A549 (cell line): Measurements from ENCODE around the gene SH3BP2. TPM values are rescaled to one million over a fixed set of nuclear protein-coding genes. Genes with fewer than 3 reads are reported as not detected.

Source experiments
- ATAC-seq, 2 experiments: fragments of 200-7000 bp in 1 of 2; fragments of >200 bp in 1 of 2; cut with Nextera tagmentation in 1 of 2; cut with Tn5 transposase in 1 of 2; 3 replicates each; pipeline versions ENCODE4 v1.8.0 to v1.9.1; 2018 to 2020; ENCODE audit warnings: mild to moderate bottlenecking in 1 of 2, moderate library complexity in 1 of 2
- CTCF ChIA-PET: fragments of 300-600 bp; sonication (Branson Sonifier 250); formaldehyde crosslinking; extraction: SDS; loops from one replicate; lab custom pipeline; 2021; ENCODE audit warnings: antibody characterized with exemption, inconsistent platforms; lab: Yijun Ruan, JAX
- POLR2A ChIA-PET: fragments of 350-600 bp; formaldehyde crosslinking; extraction: SDS; loops from one replicate; lab custom pipeline; 2021; ENCODE audit warnings: antibody characterized with exemption, inconsistent platforms; lab: Yijun Ruan, JAX
- DNase-seq, 2 experiments: peaks; one replicate each; pipeline versions ENCODE4 v3.0.0 to v3.0.0-alpha.2; 2011 to 2016; ENCODE audit warnings: low read depth in 1 of 2, low spot score in 1 of 2
- FAIRE-seq: peaks from 2 replicates; lab custom pipeline; 2011; peaks lifted over from hg19 to GRCh38; lab: Jason Lieb, UNC
- H3K27ac ChIP-seq, 2 experiments: fragments of >200 bp; sonication (Bioruptor Twin); formaldehyde crosslinking; 3 replicates each; pipeline ENCODE4 v1.5.1; 2016 to 2017
- H3K4me1 ChIP-seq: fragments of >200 bp; sonication (Bioruptor Twin); formaldehyde crosslinking; 3 replicates; pipeline ENCODE4 v1.6.1; 2016
- H3K4me2 ChIP-seq: fragments of >200 bp; sonication (Bioruptor Twin); formaldehyde crosslinking; 3 replicates; pipeline ENCODE4 v1.6.1; 2016
- H3K4me3 ChIP-seq: fragments of >200 bp; sonication (Bioruptor Twin); formaldehyde crosslinking; 3 replicates; pipeline ENCODE4 v1.5.1; 2016
- H3K9me3 ChIP-seq: fragments of >200 bp; sonication (Bioruptor Twin); formaldehyde crosslinking; 3 replicates; pipeline ENCODE4 v1.6.1; 2016
- CBX8 ChIP-seq: fragments of 200-600 bp; sonication (generic); IDR thresholded peaks from 2 replicates; pipeline ENCODE4 v1.6.1; 2016
- CEBPB ChIP-seq, 2 experiments: fragments of >200 bp in 1 of 2; sonication (Bioruptor Twin) in 1 of 2; formaldehyde crosslinking in 1 of 2; IDR thresholded peaks; 2 replicates each; pipeline ENCODE4 v1.6.1; 2012 to 2016
- EHMT2 ChIP-seq: fragments of 200-600 bp; sonication (generic); IDR thresholded peaks from 2 replicates; pipeline ENCODE4 v1.6.1; 2016; ENCODE audit warnings: antibody characterized with exemption, low read depth, mild to moderate bottlenecking, moderate library complexity
- EP300 ChIP-seq, 2 experiments: fragments of >200 bp; sonication (Bioruptor Twin); formaldehyde crosslinking; IDR thresholded peaks; 2 replicates in 1 of 2; 3 replicates in 1 of 2; pipeline ENCODE4 v1.6.1; 2016 to 2017
- FOXS1 ChIP-seq: fragments of 250-450 bp; sonication (Bioruptor Pico); IDR thresholded peaks from 2 replicates; pipeline ENCODE4 v1.5.0; 2020; ENCODE audit warnings: mild to moderate bottlenecking, moderate library complexity
- GATA3 ChIP-seq: IDR thresholded peaks from 2 replicates; pipeline ENCODE4 v1.6.1; 2012; ENCODE audit warnings: borderline replicate concordance
- JUNB ChIP-seq: fragments of >200 bp; sonication (Bioruptor Twin); formaldehyde crosslinking; IDR thresholded peaks from 2 replicates; pipeline ENCODE4 v1.6.1; 2016
- MAZ ChIP-seq: fragments of 150-350 bp; IDR thresholded peaks from 2 replicates; pipeline ENCODE4 v1.6.1; 2014; ENCODE audit warnings: antibody characterized with exemption, low read depth, low read length, borderline replicate concordance
- MYC ChIP-seq: IDR thresholded peaks from 2 replicates; pipeline ENCODE4 v1.6.1; 2012; ENCODE audit warnings: mild to moderate bottlenecking, inconsistent platforms, low read length, improper control_type of control experiment, borderline replicate concordance
- NR3C1 ChIP-seq: fragments of >200 bp; sonication (Bioruptor Twin); formaldehyde crosslinking; IDR thresholded peaks from 3 replicates; pipeline ENCODE4 v1.6.1; 2017
- PHF8 ChIP-seq: fragments of 200-600 bp; sonication (generic); IDR thresholded peaks from 2 replicates; pipeline ENCODE4 v1.6.1; 2016; ENCODE audit warnings: low read depth, mild to moderate bottlenecking, antibody characterized with exemption, moderate library complexity, borderline replicate concordance
- RARB ChIP-seq: fragments of 250-450 bp; sonication (Bioruptor Pico); IDR thresholded peaks from 2 replicates; pipeline ENCODE4 v1.8.0; 2021; ENCODE audit warnings: mild to moderate bottlenecking, moderate library complexity
- RFX5 ChIP-seq: fragments of 450-650 bp; IDR thresholded peaks from 2 replicates; pipeline ENCODE4 v1.7.1; 2014; ENCODE audit warnings: antibody characterized with exemption, mild to moderate bottlenecking, moderate library complexity
- RNF2 ChIP-seq: fragments of 200-600 bp; sonication (generic); IDR thresholded peaks from 2 replicates; pipeline ENCODE4 v1.6.1; 2016; ENCODE audit warnings: low read depth, mild to moderate bottlenecking, antibody characterized with exemption, moderate library complexity, borderline replicate concordance
- SREBF2 ChIP-seq: fragments of 450-650 bp; IDR thresholded peaks from 2 replicates; pipeline ENCODE4 v1.6.1; 2014; ENCODE audit warnings: mild to moderate bottlenecking, moderate library complexity
- TP53 ChIP-seq: fragments of 250-450 bp; sonication (Bioruptor Pico); IDR thresholded peaks from 2 replicates; pipeline ENCODE4 v1.5.0; 2021; ENCODE audit warnings: mild to moderate bottlenecking, moderate library complexity
- WGBS: methylation state at CpG from one replicate; pipeline ENCODE4 v1.1.6; 2017; ENCODE audit errors: missing lambda C conversion rate; 5-methylcytosine and 5-hydroxymethylcytosine counted together
- polyA plus RNA-seq, 4 experiments: library from polyadenylated mRNA; depleted of rRNA in 3 of 4; stranded (reverse); fragments of >200 nt; fragmentation: RNase III in 1 of 4; extraction: RNeasy Plus Mini Kit Qiagen cat#74134 plus additional on column Dnase treatment in 1 of 4; gene quantifications; 2 replicates in 3 of 4; 3 replicates in 1 of 4; pipeline ENCODE4 v1.2.3, GENCODE V29; 2011 to 2017
- TF ChIP-seq, protein P1 (sequence below): fragments of >200 bp; sonication (Bioruptor Twin); formaldehyde crosslinking; IDR thresholded peaks from 3 replicates; pipeline ENCODE4 v1.6.1; 2016
- TF ChIP-seq, protein P2 (sequence below): IDR thresholded peaks from 2 replicates; pipeline ENCODE4 v1.6.1; 2012
- TF ChIP-seq, protein P3 (sequence below): fragments of 250-450 bp; sonication (Bioruptor Pico); IDR thresholded peaks from 2 replicates; pipeline ENCODE4 v1.5.0; 2021; ENCODE audit warnings: mild to moderate bottlenecking, moderate library complexity, borderline replicate concordance

The SH3BP2 gene
- polyA plus RNA-seq, 2 of the 4 experiments (the other 2 are of a cell fraction), result 4.4 to 6.0 TPM

DNA sequence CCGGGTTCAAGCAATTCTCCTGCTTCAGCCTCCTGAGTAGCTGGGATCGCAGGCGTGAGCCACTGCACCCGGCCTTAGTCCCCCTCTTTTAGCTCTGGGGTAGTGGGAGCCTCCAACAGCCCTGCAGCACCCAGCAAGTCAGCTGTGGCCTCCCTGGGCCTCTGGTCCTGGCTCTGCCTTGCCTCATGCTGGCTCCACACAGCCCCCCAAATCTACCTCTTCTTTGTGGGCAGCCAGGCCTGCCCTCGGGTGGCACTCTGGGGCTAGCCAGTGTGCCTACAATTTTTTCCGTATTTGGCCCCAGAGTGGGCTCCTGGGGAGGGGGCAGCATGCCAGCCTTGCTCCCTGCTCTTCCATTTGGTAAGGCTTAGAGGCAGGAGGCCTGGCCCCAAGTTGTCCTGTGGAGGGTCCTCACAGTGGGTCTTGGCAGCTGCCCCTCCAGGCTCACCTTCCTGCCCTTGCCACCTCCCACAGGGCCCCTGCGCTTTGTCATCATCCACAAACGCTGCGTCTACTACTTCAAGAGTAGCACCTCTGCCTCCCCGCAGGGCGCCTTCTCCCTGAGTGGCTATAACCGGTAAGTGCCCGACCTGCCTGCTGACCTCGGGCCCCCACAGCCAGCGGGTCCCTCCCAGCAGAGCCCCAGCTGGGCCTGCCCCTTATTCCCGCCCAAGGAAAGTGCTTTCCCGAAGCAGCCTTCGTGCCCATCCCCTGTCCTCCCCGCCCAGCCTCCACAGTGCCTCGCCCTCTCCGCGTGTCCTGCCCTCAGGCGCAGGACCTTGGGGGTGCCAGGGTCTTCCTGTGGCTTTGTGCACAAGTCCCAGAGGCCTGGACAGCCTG is 29.8 kb downstream of the SH3BP2 start:
- no peaks in the 10 kb centered on the region for H3K9me3 ChIP-seq
- TF ChIP-seq CEBPB (IDR thresholded peaks at IDR 0.05) (no peak), NR3C1 (no peak), MAZ (no peak), EP300 (IDR thresholded peaks at IDR 0.05) (no peak), GATA3 (no peak), RARB (CRISPR knock-in tag) (no peak), CBX8 (no peak), RFX5 (no peak), RNF2 (no peak), MYC (no peak), FOXS1 (no peak), EHMT2 (no peak), TP53 (no peak), JUNB (no peak), PHF8 (no peak)
- TF ChIP-seq, protein P1, sequence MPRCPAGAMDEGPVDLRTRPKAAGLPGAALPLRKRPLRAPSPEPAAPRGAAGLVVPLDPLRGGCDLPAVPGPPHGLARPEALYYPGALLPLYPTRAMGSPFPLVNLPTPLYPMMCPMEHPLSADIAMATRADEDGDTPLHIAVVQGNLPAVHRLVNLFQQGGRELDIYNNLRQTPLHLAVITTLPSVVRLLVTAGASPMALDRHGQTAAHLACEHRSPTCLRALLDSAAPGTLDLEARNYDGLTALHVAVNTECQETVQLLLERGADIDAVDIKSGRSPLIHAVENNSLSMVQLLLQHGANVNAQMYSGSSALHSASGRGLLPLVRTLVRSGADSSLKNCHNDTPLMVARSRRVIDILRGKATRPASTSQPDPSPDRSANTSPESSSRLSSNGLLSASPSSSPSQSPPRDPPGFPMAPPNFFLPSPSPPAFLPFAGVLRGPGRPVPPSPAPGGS, result no peak
- TF ChIP-seq, protein P2, sequence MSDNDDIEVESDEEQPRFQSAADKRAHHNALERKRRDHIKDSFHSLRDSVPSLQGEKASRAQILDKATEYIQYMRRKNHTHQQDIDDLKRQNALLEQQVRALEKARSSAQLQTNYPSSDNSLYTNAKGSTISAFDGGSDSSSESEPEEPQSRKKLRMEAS, result no peak
- H3K27ac ChIP-seq, result no peak overlapping the region
- POLR2A ChIA-PET, result no interaction called here
- H3K4me1 ChIP-seq, result no peaks in the 10 kb centered on the region
- ATAC-seq, result no peak
- DNase-seq, result no peak
- H3K4me2 ChIP-seq, result no peak overlapping the region
- no peak overlapping the region for H3K4me3 ChIP-seq
- WGBS, result 91% methylated on average over 22 of the region's 23 CpGs
- CTCF ChIA-PET, result interaction anchor here (0.6 kb wide), 1 partner anchor 453 kb away, joined by 3 read pairs; no protein-coding TSS in a partner anchor
- no peak for FAIRE-seq

DNA sequence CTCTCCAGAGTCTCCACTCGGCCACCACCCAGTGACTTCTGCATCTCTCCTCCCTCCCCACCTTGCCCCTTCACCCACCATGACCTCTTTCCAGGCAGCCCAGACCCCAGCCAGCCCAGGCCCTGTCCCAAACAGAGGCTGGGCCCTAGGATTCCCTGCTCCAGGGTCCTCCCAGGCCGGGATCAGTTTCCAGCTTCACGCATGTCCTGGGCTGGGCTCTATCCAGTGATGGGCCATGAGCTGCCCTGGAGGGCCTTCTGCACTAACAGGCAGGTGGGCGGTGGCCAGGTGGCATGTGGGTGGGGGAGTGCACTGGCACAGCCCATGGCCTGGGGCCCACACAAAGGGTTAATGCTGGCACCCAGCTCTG is 30.4 kb downstream of the SH3BP2 start:
- no peak overlapping the region for H3K27ac ChIP-seq
- no peak for DNase-seq
- H3K9me3 ChIP-seq, result no peaks in the 10 kb centered on the region
- TF ChIP-seq, protein P3, sequence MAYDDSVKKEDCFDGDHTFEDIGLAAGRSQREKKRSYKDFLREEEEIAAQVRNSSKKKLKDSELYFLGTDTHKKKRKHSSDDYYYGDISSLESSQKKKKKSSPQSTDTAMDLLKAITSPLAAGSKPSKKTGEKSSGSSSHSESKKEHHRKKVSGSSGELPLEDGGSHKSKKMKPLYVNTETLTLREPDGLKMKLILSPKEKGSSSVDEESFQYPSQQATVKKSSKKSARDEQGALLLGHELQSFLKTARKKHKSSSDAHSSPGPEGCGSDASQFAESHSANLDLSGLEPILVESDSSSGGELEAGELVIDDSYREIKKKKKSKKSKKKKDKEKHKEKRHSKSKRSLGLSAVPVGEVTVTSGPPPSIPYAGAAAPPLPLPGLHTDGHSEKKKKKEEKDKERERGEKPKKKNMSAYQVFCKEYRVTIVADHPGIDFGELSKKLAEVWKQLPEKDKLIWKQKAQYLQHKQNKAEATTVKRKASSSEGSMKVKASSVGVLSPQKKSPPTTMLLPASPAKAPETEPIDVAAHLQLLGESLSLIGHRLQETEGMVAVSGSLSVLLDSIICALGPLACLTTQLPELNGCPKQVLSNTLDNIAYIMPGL (CRISPR knock-in tag), result no peak
- TF ChIP-seq PHF8 (no peak), SREBF2 (no peak)
- TF ChIP-seq, protein P2, result no peak
- TF ChIP-seq, protein P1, result no peak
- no peak overlapping the region for H3K4me3 ChIP-seq
- H3K4me1 ChIP-seq, result no peaks in the 10 kb centered on the region
- no peak overlapping the region for H3K4me2 ChIP-seq
- ATAC-seq, result no peak
- WGBS, result 78% methylated on average over 4 of the region's 4 CpGs
- no peak for FAIRE-seq
- ChIA-PET CTCF (no interaction called here), POLR2A (no interaction called here)
